D721Med (cell line): ENCODE measurements around the gene KRTAP1-3.
"Not testable (repeated sequence)": the region's sequence is repeated elsewhere in the genome, so short reads cannot be mapped to it uniquely, and the experiment has no call there.

Experiments used
- DNase-seq: peaks from one replicate; pipeline ENCODE4 v3.0.0; 2011; ENCODE audit warnings: low spot score; ENCODE audit not compliant: insufficient read length
- FAIRE-seq: peaks from 2 replicates; lab custom pipeline; 2011; peaks lifted over from hg19 to GRCh38; lab: Jason Lieb, UNC
- TF ChIP-seq, protein P1 (sequence below): IDR thresholded peaks from 2 replicates; pipeline ENCODE4 v1.5.1; 2012; ENCODE audit warnings: mild to moderate bottlenecking, control low read depth; ENCODE audit not compliant: insufficient read depth; ENCODE audit errors: missing control alignments

Gene KRTAP1-3

DNA sequence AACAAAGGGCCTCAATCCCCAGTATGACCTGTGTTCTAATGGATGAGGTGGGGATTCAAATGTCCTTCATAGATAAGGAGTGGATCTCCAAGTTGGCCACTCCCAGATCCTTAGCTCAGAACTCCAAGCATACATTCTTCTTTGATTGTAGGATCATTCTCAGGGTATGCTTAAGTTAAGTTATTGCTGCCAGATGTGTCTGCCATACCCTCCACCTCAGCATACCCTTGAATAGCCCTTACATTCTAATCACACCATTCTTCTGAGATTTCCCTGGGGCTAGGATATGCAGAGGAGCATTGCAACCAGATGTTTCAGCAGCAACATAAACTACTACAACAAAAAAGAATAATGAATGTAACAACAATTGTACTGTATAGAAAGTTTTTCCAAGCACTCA is 32.6 kb upstream of the KRTAP1-3 start:
- TF ChIP-seq, protein P1, sequence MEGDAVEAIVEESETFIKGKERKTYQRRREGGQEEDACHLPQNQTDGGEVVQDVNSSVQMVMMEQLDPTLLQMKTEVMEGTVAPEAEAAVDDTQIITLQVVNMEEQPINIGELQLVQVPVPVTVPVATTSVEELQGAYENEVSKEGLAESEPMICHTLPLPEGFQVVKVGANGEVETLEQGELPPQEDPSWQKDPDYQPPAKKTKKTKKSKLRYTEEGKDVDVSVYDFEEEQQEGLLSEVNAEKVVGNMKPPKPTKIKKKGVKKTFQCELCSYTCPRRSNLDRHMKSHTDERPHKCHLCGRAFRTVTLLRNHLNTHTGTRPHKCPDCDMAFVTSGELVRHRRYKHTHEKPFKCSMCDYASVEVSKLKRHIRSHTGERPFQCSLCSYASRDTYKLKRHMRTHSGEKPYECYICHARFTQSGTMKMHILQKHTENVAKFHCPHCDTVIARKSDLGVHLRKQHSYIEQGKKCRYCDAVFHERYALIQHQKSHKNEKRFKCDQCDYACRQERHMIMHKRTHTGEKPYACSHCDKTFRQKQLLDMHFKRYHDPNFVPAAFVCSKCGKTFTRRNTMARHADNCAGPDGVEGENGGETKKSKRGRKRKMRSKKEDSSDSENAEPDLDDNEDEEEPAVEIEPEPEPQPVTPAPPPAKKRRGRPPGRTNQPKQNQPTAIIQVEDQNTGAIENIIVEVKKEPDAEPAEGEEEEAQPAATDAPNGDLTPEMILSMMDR, result no peak
- no peak for DNase-seq
- FAIRE-seq, result no peak

GRCh38 chr17:41065829-41066624 is 31.4 kb upstream of the KRTAP1-3 start, which contains the start of gene KRTAP2-4:
TSS of gene KRTAP2-4 (minus strand) at chr17:41065879. CDS start at chr17:41065845, 34 bp downstream.
- FAIRE-seq, result no peak

DNA sequence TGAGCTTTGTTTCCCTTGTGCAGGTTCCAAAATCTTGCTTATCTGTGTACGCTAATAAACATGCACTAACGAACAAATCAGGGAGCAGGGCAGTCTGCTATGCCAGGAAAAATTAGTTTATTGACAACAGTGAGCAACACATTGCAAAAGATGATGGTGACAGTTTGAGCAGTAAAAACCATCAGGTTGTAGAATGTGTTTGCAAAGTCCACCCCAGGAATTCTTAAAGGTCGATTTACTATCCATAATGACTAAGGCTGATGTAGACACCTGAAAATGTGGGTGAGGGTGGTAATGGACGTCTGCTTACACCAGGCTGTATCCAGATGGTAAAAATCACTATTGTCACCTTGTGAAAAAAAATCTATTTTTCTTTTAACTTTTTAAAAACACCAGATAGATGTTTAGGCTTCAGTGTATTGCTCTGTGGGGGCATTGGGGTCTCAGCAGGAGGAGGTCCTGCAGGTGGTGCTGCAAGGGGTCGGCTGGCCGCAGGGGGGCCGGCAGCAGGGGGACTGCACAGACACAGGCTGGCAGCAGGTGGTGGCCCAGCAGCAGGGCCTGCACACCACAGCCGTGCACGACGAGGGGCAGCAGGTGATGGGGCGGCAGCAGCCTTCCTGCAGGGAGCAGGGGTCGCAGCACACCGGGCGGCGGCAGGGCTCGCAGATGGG is 30.5 kb upstream of the KRTAP1-3 start:
- not testable (repeated sequence) for DNase-seq

More at GRCh38 chr17:41065829-41066624, 31.4 kb upstream of the KRTAP1-3 start, which contains the start of gene KRTAP2-4:
- TF ChIP-seq, protein P1, result no peak
- no peak for DNase-seq

GRCh38 chr17:41064301-41064700 is 29.6 kb upstream of the KRTAP1-3 start:
- FAIRE-seq (no peak), DNase-seq (no peak)
- TF ChIP-seq, protein P1, result no peak

More for the DNA sequence above, 30.5 kb upstream of the KRTAP1-3 start:
- not testable (repeated sequence) for FAIRE-seq

- TF ChIP-seq, protein P1, result no peak
- FAIRE-seq, result no peak
- no peak for DNase-seq
Observed at GRCh38 chr17:41063449-41063848, 28.8 kb upstream of the KRTAP1-3 start.

DNA sequence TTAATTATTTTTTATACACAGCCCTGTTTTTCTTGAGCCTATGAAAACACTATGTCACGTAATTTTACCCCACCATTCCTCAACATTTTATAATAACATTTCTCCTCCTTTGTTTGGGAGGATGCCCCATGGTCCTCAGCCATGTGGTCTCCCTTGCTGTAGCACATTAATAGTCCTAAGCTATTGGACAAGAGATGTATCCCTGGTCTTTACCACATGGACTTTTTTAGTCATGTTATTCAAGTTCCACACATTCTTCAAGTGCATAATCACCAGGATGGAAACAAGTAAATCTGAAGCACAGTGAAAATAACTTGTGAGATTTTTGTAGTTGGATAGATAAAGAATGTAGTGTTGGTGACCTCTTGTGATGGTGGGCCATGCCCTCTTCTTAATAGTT is 27.3 kb upstream of the KRTAP1-3 start:
- no peak for DNase-seq
- TF ChIP-seq, protein P1, result no peak
- FAIRE-seq, result no peak

- FAIRE-seq (no peak), DNase-seq (no peak)
- TF ChIP-seq, protein P1, result no peak
Observed at GRCh38 chr17:41060052-41060604, 25.5 kb upstream of the KRTAP1-3 start, which contains the start of gene KRTAP2-3. TSS of gene KRTAP2-3 (minus strand) at chr17:41060114. CDS start at chr17:41060050, 64 bp downstream.

GRCh38 chr17:41059276-41060051 is 24.8 kb upstream of the KRTAP1-3 start:
- FAIRE-seq, DNase-seq: not testable (repeated sequence)
